DND-41 (cell line): ENCODE measurements around the gene GPR55.

Experiments used
- ATAC-seq: fragments of 200-7000 bp; cut with Tn5 transposase; 3 replicates; pipeline ENCODE4 v1.9.1; 2021; ENCODE audit warnings: low read depth; ENCODE audit not compliant: insufficient read depth
- DNase-seq: peaks from one replicate; pipeline ENCODE4 v3.0.0-alpha.2; 2020
- H2AFZ ChIP-seq: 2 replicates; pipeline ENCODE4 v1.6.0; 2012; ENCODE audit warnings: low read depth, low read length
- H3K27ac ChIP-seq: 2 replicates; pipeline ENCODE4 v1.5.1; 2012; ENCODE audit warnings: low read length, inconsistent platforms
- H3K27me3 ChIP-seq: fragments of 200-600 bp; sonication (generic); 2 replicates; pipeline ENCODE4 v1.6.0; 2012; ENCODE audit warnings: low read length, mild to moderate bottlenecking, inconsistent platforms; ENCODE audit not compliant: insufficient read depth, poor library complexity
- H3K36me3 ChIP-seq: 2 replicates; pipeline ENCODE4 v1.5.1; 2012; ENCODE audit warnings: low read length, inconsistent platforms; ENCODE audit not compliant: insufficient read depth
- H3K4me1 ChIP-seq: 2 replicates; pipeline ENCODE4 v1.5.1; 2012; ENCODE audit warnings: mild to moderate bottlenecking, low read length; ENCODE audit not compliant: insufficient read depth
- H3K4me2 ChIP-seq: 2 replicates; pipeline ENCODE4 v1.6.0; 2012; ENCODE audit warnings: mild to moderate bottlenecking, moderate library complexity, low read length, inconsistent platforms; ENCODE audit not compliant: insufficient read depth
- H3K4me3 ChIP-seq, 2 experiments: fragments of 200-600 bp in 1 of 2; shearing (Covaris generic) in 1 of 2; 2 replicates each; pipeline ENCODE4 v1.5.1; 2012 to 2016; ENCODE audit warnings: inconsistent platforms in 2 of 2, low read length in 2 of 2, mild to moderate bottlenecking in 2 of 2, low read depth in 1 of 2, moderate library complexity in 1 of 2
- H3K79me2 ChIP-seq: 2 replicates; pipeline ENCODE4 v1.6.0; 2012; ENCODE audit warnings: low read length, inconsistent platforms; ENCODE audit not compliant: insufficient read depth
- H3K9ac ChIP-seq: 2 replicates; pipeline ENCODE4 v1.6.0; 2012; ENCODE audit warnings: low read depth, mild to moderate bottlenecking, inconsistent platforms, low read length, moderate library complexity
- H3K9me3 ChIP-seq: 2 replicates; pipeline ENCODE4 v1.5.1; 2012; ENCODE audit warnings: low read length, moderate library complexity, mild to moderate bottlenecking, inconsistent platforms; ENCODE audit not compliant: insufficient read depth, severe bottlenecking
- H4K20me1 ChIP-seq: 2 replicates; pipeline ENCODE4 v1.6.0; 2012; ENCODE audit warnings: low read length; ENCODE audit not compliant: insufficient read depth
- EZH2 ChIP-seq: IDR thresholded peaks from 3 replicates; pipeline ENCODE4 v1.6.1; 2012; ENCODE audit warnings: borderline replicate concordance, low read depth, mild to moderate bottlenecking, moderate library complexity, low read length, inconsistent platforms; ENCODE audit not compliant: severe bottlenecking
- TF ChIP-seq, protein P1 (sequence below): IDR thresholded peaks from 2 replicates; pipeline ENCODE4 v1.5.1; 2012; ENCODE audit warnings: borderline replicate concordance, low read length, moderate library complexity, mild to moderate bottlenecking; ENCODE audit not compliant: poor library complexity, severe bottlenecking; ENCODE audit errors: extremely low read depth

GPR55 gene, protein sequence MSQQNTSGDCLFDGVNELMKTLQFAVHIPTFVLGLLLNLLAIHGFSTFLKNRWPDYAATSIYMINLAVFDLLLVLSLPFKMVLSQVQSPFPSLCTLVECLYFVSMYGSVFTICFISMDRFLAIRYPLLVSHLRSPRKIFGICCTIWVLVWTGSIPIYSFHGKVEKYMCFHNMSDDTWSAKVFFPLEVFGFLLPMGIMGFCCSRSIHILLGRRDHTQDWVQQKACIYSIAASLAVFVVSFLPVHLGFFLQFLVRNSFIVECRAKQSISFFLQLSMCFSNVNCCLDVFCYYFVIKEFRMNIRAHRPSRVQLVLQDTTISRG

DNA sequence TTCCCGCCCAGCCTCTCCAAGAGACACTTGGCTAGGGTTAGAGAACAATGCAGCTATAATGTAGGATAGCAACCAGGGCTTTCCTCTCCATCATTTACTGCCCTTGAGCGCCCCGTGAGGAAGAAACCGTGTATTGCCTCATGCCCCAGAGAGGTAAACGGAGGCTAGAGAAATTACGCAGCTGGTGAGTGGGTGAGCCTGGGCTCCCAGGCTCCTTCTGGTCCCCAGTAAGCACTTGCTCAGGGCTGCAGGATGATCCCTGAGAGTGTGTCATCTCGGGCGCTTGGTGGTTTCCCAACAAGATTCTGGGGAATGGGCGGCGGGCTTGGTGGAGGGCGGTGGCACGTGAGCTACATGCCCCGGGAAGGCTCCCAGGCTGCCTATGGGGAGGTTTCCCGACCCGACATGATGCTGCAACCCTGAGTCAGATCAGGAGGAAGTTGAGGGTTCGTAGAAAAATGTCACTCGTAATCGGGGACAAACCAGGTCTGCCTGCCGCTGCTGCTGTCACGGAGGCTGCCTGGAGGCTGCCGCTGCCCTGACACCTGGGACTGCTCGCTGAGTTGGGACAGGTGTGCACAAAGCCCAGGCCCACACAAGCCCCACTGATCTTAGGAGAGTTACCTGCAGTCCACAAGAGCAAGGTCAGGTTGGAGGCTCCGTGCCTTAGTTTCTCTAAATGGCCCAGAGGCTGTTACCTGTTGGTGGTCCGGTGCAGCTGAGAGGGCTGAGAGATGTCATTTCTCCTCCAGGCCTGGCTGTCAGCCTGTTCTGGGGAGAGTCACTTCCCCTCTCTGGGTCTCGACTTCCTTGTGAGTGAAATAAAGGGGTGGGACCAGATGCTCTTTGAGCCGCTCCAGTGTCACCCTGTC, at the start of gene GPR55:
Gene GPR55 (minus strand): TSS at position 773 of the 872 bp plus-strand sequence. CDS start 14,280 bp downstream, outside the sequence.
- Histone ChIP-seq H3K79me2 (no peaks in the 10 kb centered on the region), H3K4me1 (no peaks in the 10 kb centered on the region), H2AFZ (no peak within 1 kb of the TSS), H3K36me3 (no peaks in the 10 kb centered on the region), H4K20me1 (no peaks in the 10 kb centered on the region), H3K4me3 (no peak within 1 kb of the TSS), H3K27me3 (peaks cover 12% of the 10 kb centered on the region), H3K9ac (no peak within 1 kb of the TSS), H3K27ac (no peak within 1 kb of the TSS), H3K9me3 (no peaks in the 10 kb centered on the region), H3K4me2 (no peak within 1 kb of the TSS)
- ATAC-seq: no peak
- no peak for TF ChIP-seq EZH2
- TF ChIP-seq, protein P1, sequence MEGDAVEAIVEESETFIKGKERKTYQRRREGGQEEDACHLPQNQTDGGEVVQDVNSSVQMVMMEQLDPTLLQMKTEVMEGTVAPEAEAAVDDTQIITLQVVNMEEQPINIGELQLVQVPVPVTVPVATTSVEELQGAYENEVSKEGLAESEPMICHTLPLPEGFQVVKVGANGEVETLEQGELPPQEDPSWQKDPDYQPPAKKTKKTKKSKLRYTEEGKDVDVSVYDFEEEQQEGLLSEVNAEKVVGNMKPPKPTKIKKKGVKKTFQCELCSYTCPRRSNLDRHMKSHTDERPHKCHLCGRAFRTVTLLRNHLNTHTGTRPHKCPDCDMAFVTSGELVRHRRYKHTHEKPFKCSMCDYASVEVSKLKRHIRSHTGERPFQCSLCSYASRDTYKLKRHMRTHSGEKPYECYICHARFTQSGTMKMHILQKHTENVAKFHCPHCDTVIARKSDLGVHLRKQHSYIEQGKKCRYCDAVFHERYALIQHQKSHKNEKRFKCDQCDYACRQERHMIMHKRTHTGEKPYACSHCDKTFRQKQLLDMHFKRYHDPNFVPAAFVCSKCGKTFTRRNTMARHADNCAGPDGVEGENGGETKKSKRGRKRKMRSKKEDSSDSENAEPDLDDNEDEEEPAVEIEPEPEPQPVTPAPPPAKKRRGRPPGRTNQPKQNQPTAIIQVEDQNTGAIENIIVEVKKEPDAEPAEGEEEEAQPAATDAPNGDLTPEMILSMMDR: peak; percentile 18
- DNase-seq: no peak

DNA sequence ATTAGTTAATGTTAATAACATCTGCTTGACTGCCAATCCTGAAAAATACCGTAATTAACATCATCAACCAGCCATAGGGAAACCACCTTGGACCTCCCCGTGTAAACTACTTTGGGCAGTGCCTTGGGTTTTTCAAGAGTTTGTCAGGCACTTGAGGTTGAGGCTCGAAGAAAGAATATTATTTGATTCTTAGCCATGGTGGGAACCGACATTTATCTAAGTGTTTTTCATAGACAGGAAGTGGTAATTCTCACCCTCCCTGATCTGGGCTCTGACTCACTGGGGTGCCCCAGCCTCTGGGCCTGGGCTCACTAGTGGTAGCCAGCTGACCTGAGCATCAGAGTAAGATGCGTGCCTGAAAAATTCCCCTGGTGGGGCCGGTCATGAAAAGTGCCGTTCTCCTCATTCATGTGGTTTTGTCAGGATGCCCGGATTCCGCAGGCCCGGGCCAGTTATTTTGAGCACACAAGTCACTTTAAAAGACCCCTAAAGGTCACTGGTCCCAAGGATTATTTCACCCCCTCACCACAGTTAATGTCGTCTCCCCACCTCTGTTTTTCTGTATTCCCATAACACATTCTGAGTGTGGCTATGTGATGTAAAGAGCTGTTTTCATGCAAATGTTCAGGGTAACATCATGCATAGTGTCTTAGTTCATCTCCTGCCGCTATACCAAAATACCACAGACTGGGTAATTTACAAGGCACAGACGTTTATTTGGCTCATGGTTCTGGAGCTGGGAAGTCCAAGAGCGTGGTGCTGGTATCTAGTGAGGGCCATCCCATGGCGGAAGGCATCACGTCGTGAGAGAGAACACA, 49.3 kb upstream of the GPR55 start:
- Histone ChIP-seq H3K4me3 (no peak overlapping the region), H2AFZ (no peak overlapping the region), H3K4me2 (no peak overlapping the region), H4K20me1 (no peaks in the 10 kb centered on the region), H3K9me3 (no peaks in the 10 kb centered on the region), H3K36me3 (no peaks in the 10 kb centered on the region), H3K27me3 (no peaks in the 10 kb centered on the region), H3K4me1 (peaks cover 8% of the 10 kb centered on the region), H3K27ac (no peak overlapping the region), H3K79me2 (no peaks in the 10 kb centered on the region), H3K9ac (no peak overlapping the region)
- DNase-seq (peak; percentile 52), ATAC-seq (peak; percentile 97)
- TF ChIP-seq, protein P1: no peak
- no peak for TF ChIP-seq EZH2

DNA sequence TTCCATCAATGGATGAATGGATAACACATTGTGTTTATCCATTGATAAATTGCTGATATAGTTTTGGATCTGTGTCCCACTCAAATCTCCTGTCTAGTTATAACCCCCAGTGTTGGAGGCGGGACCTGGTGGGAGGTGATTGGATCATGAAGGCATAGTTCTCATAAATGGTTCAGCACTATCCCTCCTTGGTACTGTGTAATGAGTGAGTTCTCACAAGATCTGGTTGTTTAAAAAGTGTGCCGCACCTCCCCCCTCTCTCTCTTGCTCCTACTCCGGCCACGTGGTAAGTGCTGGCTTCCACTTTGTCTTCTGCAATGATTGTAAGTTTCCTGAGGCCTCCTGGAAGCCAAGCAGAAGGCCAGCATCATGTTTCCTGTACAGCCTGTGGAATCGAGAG, 47.0 kb upstream of the GPR55 start:
- Histone ChIP-seq H3K4me3 (no peak overlapping the region), H3K36me3 (no peaks in the 10 kb centered on the region), H3K9ac (no peak overlapping the region), H3K4me2 (no peak overlapping the region), H3K27me3 (no peaks in the 10 kb centered on the region), H3K27ac (no peak overlapping the region), H4K20me1 (no peaks in the 10 kb centered on the region), H3K9me3 (no peaks in the 10 kb centered on the region), H2AFZ (no peak overlapping the region), H3K4me1 (peaks cover 8% of the 10 kb centered on the region), H3K79me2 (no peaks in the 10 kb centered on the region)
- TF ChIP-seq EZH2: no peak
- TF ChIP-seq, protein P1: no peak
- no peak for ATAC-seq
- no peak for DNase-seq
